Panc1 (cell line): ENCODE data around the gene CLNK. TPM values are rescaled to one million over a fixed set of nuclear protein-coding genes. Genes with fewer than 3 reads are reported as not detected.

Experiments used
- ATAC-seq: fragments of 200-7000 bp; cut with Tn5 transposase; 2 replicates; pipeline ENCODE4 v1.9.1; 2020; ENCODE audit warnings: mild to moderate bottlenecking, moderate library complexity
- BruUV-seq: library from RNA; stranded (reverse); fragments of 400-500 nt; replicated peaks from 2 replicates; lab custom pipeline; 2021; lab: Mats Ljungman, UMichigan
- CTCF ChIA-PET: fragments of 300-600 bp; sonication (Branson Sonifier 250); formaldehyde crosslinking; loops from one replicate; lab custom pipeline; 2022; ENCODE audit warnings: antibody characterized with exemption; lab: Charles Lee
- POLR2A ChIA-PET: fragments of 300-600 bp; sonication (Branson Sonifier 250); formaldehyde crosslinking; loops from one replicate; lab custom pipeline; 2022; ENCODE audit warnings: antibody characterized with exemption; lab: Charles Lee
- DNase-seq: peaks from one replicate; pipeline ENCODE4 v3.0.0-alpha.2; 2010; ENCODE audit warnings: low read depth, low spot score
- H3K27ac ChIP-seq: 2 replicates; pipeline ENCODE4 v1.5.1; 2011; ENCODE audit warnings: mild to moderate bottlenecking, low read length, inconsistent platforms
- H3K27me3 ChIP-seq: fragments of 200-500 bp; sonication (Bioruptor generic); 2 replicates; pipeline ENCODE4 v1.6.0; 2014; ENCODE audit warnings: low read length, inconsistent platforms; ENCODE audit not compliant: control insufficient read depth, insufficient read depth
- H3K36me3 ChIP-seq: fragments of 200-500 bp; sonication (Bioruptor generic); 2 replicates; pipeline ENCODE4 v1.5.1; 2014; ENCODE audit warnings: inconsistent platforms, mild to moderate bottlenecking, low read length, moderate library complexity; ENCODE audit not compliant: control insufficient read depth, insufficient read depth
- H3K4me1 ChIP-seq: 2 replicates; pipeline ENCODE4 v1.5.1; 2011; ENCODE audit warnings: inconsistent platforms, mild to moderate bottlenecking, low read length, moderate library complexity; ENCODE audit not compliant: control insufficient read depth, insufficient read depth
- H3K4me3 ChIP-seq, 2 experiments: 2 replicates each; pipeline ENCODE4 v1.5.1; 2011 to 2012; ENCODE audit warnings: low read depth in 2 of 2, low read length in 2 of 2, mild to moderate bottlenecking in 2 of 2, inconsistent platforms in 1 of 2, moderate library complexity in 1 of 2
- H3K9me3 ChIP-seq: fragments of 200-500 bp; sonication (Bioruptor generic); 2 replicates; pipeline ENCODE4 v1.5.1; 2014; ENCODE audit warnings: low read depth, mild to moderate bottlenecking, inconsistent platforms, low read length, moderate library complexity; ENCODE audit not compliant: control insufficient read depth, insufficient read depth
- POLR2AphosphoS5 ChIP-seq: IDR thresholded peaks from 2 replicates; pipeline ENCODE4 v1.6.1; 2012; ENCODE audit warnings: mild to moderate bottlenecking, low read depth, low read length, moderate library complexity
- SIN3A ChIP-seq: IDR thresholded peaks from 2 replicates; pipeline ENCODE4 v1.6.1; 2012; ENCODE audit warnings: low read depth, mild to moderate bottlenecking, low read length, moderate library complexity, borderline replicate concordance; ENCODE audit not compliant: insufficient read depth
- TCF7L2 ChIP-seq: IDR thresholded peaks from 2 replicates; pipeline ENCODE4 v1.6.1; 2011; ENCODE audit warnings: mild to moderate bottlenecking, low read depth, low read length, inconsistent platforms
- in situ Hi-C: cut with HindIII; loops from 2 replicates; pipeline ENCODE4 v1.10.0; 2016; ENCODE audit warnings: low sequenced_read_pairs, low pct_unique_long_range_greater_than_20kb
- intact Hi-C: fragments of 100-400 bp; cut with micrococcal nuclease; formaldehyde crosslinking; loops from one replicate; pipeline ENCODE4 v1.10.0; 2022; ENCODE audit not compliant: unreplicated experiment
- total RNA-seq: library from RNA; stranded (reverse); gene quantifications from one replicate; pipeline ENCODE4 v1.2.1, GENCODE V29; 2021; ENCODE audit not compliant: unreplicated experiment
- TF ChIP-seq, protein P1 (sequence below): fragments of 450-650 bp; IDR thresholded peaks from 2 replicates; pipeline ENCODE4 v1.5.1; 2017; ENCODE audit warnings: mild to moderate bottlenecking
- TF ChIP-seq, protein P2 (sequence below), 2 experiments: IDR thresholded peaks; 2 replicates each; pipeline ENCODE4 v1.6.1; 2011 to 2012; ENCODE audit warnings: low read depth in 2 of 2, control low read depth in 1 of 2, low read length in 1 of 2, mild to moderate bottlenecking in 1 of 2, moderate library complexity in 1 of 2; ENCODE audit not compliant: insufficient read depth in 1 of 2

CLNK gene
- total RNA-seq, 1 experiment from 2014 or later, result not detected

DNA sequence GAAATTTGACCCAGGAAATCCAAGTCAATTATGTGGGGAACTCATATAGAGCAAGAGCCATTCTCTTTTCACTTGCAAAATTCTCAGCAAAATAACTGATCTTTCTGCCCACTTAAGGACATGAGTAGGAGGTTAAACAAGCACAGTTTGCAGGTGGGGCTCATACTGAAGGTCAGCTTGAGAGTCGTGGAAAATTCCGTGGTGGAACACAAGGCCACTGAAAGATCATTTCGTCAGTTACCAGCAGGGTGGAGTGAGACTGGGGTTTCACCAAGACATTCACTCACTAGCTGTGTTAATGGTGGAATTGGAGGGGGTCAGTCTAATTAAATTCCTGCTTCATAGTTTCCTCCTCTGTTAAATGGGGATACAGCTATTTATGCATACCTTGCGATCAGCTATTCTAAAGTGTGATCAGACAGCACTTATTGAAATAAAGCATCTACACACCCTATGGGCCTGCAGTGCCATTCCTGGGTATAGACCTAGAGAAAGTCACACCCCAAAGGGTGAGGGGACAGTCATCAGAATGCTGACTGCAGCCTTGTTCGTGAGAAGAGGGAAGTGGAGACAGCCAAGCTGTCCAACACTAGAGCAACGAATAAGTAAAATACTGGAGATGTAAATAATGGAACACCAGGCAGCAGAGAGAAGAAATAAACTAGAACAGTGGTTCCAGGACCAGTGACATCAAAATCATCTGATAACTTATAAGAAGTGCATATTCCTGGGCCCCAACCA is 42.7 kb upstream of the CLNK start:
- no peak for TF ChIP-seq TCF7L2
- no peak for TF ChIP-seq POLR2AphosphoS5
- TF ChIP-seq, protein P1, sequence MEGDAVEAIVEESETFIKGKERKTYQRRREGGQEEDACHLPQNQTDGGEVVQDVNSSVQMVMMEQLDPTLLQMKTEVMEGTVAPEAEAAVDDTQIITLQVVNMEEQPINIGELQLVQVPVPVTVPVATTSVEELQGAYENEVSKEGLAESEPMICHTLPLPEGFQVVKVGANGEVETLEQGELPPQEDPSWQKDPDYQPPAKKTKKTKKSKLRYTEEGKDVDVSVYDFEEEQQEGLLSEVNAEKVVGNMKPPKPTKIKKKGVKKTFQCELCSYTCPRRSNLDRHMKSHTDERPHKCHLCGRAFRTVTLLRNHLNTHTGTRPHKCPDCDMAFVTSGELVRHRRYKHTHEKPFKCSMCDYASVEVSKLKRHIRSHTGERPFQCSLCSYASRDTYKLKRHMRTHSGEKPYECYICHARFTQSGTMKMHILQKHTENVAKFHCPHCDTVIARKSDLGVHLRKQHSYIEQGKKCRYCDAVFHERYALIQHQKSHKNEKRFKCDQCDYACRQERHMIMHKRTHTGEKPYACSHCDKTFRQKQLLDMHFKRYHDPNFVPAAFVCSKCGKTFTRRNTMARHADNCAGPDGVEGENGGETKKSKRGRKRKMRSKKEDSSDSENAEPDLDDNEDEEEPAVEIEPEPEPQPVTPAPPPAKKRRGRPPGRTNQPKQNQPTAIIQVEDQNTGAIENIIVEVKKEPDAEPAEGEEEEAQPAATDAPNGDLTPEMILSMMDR, result no peak
- TF ChIP-seq SIN3A, result no peak
- TF ChIP-seq, protein P2, sequence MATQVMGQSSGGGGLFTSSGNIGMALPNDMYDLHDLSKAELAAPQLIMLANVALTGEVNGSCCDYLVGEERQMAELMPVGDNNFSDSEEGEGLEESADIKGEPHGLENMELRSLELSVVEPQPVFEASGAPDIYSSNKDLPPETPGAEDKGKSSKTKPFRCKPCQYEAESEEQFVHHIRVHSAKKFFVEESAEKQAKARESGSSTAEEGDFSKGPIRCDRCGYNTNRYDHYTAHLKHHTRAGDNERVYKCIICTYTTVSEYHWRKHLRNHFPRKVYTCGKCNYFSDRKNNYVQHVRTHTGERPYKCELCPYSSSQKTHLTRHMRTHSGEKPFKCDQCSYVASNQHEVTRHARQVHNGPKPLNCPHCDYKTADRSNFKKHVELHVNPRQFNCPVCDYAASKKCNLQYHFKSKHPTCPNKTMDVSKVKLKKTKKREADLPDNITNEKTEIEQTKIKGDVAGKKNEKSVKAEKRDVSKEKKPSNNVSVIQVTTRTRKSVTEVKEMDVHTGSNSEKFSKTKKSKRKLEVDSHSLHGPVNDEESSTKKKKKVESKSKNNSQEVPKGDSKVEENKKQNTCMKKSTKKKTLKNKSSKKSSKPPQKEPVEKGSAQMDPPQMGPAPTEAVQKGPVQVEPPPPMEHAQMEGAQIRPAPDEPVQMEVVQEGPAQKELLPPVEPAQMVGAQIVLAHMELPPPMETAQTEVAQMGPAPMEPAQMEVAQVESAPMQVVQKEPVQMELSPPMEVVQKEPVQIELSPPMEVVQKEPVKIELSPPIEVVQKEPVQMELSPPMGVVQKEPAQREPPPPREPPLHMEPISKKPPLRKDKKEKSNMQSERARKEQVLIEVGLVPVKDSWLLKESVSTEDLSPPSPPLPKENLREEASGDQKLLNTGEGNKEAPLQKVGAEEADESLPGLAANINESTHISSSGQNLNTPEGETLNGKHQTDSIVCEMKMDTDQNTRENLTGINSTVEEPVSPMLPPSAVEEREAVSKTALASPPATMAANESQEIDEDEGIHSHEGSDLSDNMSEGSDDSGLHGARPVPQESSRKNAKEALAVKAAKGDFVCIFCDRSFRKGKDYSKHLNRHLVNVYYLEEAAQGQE (IDR thresholded peaks at IDR 0.05; ENCODE audit: insufficient read depth in 1 of 2, low read depth in 2 of 2, low read length in 1 of 2), result no peak
- no peaks in the 10 kb centered on the region for H3K9me3 ChIP-seq
- no peaks in the 10 kb centered on the region for H3K27me3 ChIP-seq
- no peak overlapping the region for H3K4me3 ChIP-seq
- no peak overlapping the region for H3K27ac ChIP-seq
- no peak for ATAC-seq
- no peaks in the 10 kb centered on the region for H3K36me3 ChIP-seq
- no peak for DNase-seq
- in situ Hi-C loops (no loop called here), intact Hi-C loops (no loop called here)
- BruUV-seq, result no TSS peak
- no peaks in the 10 kb centered on the region for H3K4me1 ChIP-seq
- CTCF ChIA-PET, result no interaction called here
- POLR2A ChIA-PET, result no interaction called here

DNA sequence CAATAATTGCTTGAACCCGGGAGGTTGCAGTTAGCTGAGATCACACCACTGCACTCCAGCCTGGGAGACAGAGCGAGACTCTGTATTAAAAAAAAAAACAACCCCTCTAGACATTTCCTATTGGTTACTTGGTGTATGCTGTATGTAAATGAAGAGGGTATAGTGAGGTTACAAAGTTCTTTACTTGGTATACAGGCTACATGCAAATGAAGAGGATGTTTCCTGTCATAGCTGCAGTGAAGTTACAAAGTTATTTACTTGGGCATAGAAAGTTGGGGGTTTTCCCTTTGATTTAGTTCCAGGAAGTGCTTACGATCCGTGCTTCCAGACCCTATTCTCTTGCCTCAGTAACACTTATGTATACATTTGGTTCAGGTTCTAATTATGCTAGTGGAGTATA is 38.4 kb upstream of the CLNK start:
- ChIA-PET POLR2A (no interaction called here), CTCF (no interaction called here)
- TF ChIP-seq TCF7L2 (no peak), SIN3A (no peak), POLR2AphosphoS5 (no peak)
- TF ChIP-seq, protein P2 (IDR thresholded peaks at IDR 0.05; ENCODE audit: insufficient read depth in 1 of 2, low read depth in 2 of 2, low read length in 1 of 2), result no peak
- TF ChIP-seq, protein P1, result no peak
- H3K27me3 ChIP-seq, result no peaks in the 10 kb centered on the region
- DNase-seq (no peak), ATAC-seq (no peak)
- no peaks in the 10 kb centered on the region for H3K4me1 ChIP-seq
- BruUV-seq, result no TSS peak
- H3K9me3 ChIP-seq, result no peaks in the 10 kb centered on the region
- H3K4me3 ChIP-seq, result no peak overlapping the region
- H3K27ac ChIP-seq, result no peak overlapping the region
- no peaks in the 10 kb centered on the region for H3K36me3 ChIP-seq
- in situ Hi-C loops (no loop called here), intact Hi-C loops (no loop called here)
